Esophagus squamous epithelium (tissue), 5 donors: ENCODE results near the gene PHC2. TPM values are rescaled to one million over a fixed set of nuclear protein-coding genes. Genes with fewer than 3 reads are reported as not detected.

Source experiments
- DNase-seq: peaks from one replicate; lab custom pipeline; 2025; lab: John Stamatoyannopoulos, UW
- H3K27ac ChIP-seq, 4 donors: fragments of 200-600 bp; sonication (generic); one replicate each; pipeline ENCODE4 v1.5.1; 2016 to 2019; ENCODE audit warnings: mild to moderate bottlenecking in 1 of 4
- H3K27me3 ChIP-seq, 4 donors: fragments of 200-600 bp; sonication (generic); 1 replicate in 3 of 4; 2 replicates in 1 of 4; pipeline versions ENCODE4 v1.5.1 to v1.6.0; 2017 to 2021; ENCODE audit warnings: antibody characterized with exemption in 1 of 4
- H3K36me3 ChIP-seq, 3 donors: fragments of 200-600 bp; sonication (generic); one replicate each; pipeline ENCODE4 v1.5.1; 2016 to 2019
- H3K4me1 ChIP-seq, 3 donors: fragments of 200-600 bp; sonication (generic); one replicate each; pipeline ENCODE4 v1.5.1; 2017 to 2019
- H3K4me3 ChIP-seq, 4 donors: fragments of 200-600 bp; sonication (generic); 1 replicate in 3 of 4; 2 replicates in 1 of 4; pipeline ENCODE4 v1.5.1; 2016 to 2019; ENCODE audit warnings: mild to moderate bottlenecking in 2 of 4, moderate library complexity in 1 of 4
- H3K9me3 ChIP-seq, 3 donors: fragments of 200-600 bp; sonication (generic); one replicate each; pipeline ENCODE4 v1.5.1; 2016 to 2019
- CTCF ChIP-seq, 6 experiments: fragments of 450-650 bp in 4 of 6; fragments of 200-600 bp in 2 of 6; sonication (generic) in 2 of 6; IDR thresholded peaks; one replicate each; pipeline ENCODE4 v1.5.1; 2016 to 2019; ENCODE audit warnings: antibody characterized with exemption in 6 of 6, mild to moderate bottlenecking in 4 of 6, moderate library complexity in 4 of 6
- POLR2A ChIP-seq, 4 donors: fragments of 450-650 bp; IDR thresholded peaks; one replicate each; pipeline ENCODE4 v1.6.1; 2017; ENCODE audit warnings: antibody characterized with exemption in 4 of 4, mild to moderate bottlenecking in 4 of 4, moderate library complexity in 3 of 4
- WGBS, 2 donors: methylation state at CpG; one replicate each; pipeline ENCODE4 v1.1.5; 2018; 5-methylcytosine and 5-hydroxymethylcytosine counted together
- intact Hi-C: fragments of 100-400 bp; cut with DNase I; formaldehyde crosslinking; loops from one replicate; pipeline ENCODE4 v1.15.0; 2022
- total RNA-seq, 4 donors: library from RNA; depleted of rRNA; stranded (reverse); fragments of >200 nt; gene quantifications; one replicate each; pipeline ENCODE4 v1.1.0, GENCODE V29; 2016
- donor health status: DM: yes; HTN: yes; CAD: no.

Gene PHC2
- total RNA-seq, 4 donors from 2014 or later = 27.4 to 92.1 (median 50.6) TPM

GRCh38 chr1:33392206-33392605 lies 38.7 kb downstream of the PHC2 start:
- 82 to 90% methylated on average over 8 of the region's 8 CpGs for WGBS, 2 donors
- intact Hi-C loops = no loop called here
- Histone ChIP-seq H3K9me3 (no peaks in the 10 kb centered on the region), H3K36me3 (no peaks in the 10 kb centered on the region), H3K4me1 (peaks cover 4 to 31% (median 11%) of the 10 kb centered on the region in 3 donors), H3K27ac (no peak overlapping the region), H3K27me3 (no peaks in the 10 kb centered on the region), H3K4me3 (no peak overlapping the region)
- TF ChIP-seq POLR2A (IDR thresholded peaks at IDR 0.05) (no peak), CTCF (IDR thresholded peaks at IDR 0.05) (no peak)
- no peak for DNase-seq

DNA sequence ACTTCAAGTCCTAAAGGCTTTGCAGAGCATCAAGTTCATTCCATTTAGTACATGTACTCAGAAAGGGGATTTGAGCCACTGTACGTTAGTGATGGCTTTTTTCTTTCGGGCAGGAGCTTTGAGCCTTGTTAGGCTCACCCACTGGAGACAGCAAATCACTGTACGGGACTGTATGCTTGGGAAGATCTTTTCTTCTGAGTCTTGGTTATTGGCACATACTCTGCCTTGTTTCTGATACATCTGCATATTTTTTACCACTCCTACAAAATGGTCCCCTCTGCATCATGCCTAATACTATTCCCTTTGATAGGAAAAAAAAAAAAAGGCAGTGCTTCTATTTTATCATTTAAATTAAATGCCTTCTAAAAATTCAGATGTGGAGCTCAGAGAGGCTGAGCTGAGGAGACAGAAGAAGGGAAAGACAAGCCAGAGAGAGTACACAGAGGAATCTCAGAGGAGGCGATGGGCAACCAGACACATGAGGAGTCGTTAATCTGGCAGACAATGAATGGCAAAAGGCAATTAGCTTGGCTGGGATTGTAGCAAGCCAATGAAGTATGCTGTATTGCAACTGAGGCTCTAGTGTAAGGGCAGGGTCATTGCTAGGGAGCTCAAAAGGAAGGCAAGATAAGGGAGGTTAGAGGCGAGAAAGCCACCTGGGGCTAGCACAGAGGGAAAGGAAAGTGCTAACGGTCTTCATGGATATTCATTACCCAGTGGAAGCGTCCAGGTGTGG lies 39.4 kb downstream of the PHC2 start:
- Histone ChIP-seq H3K27me3 (no peaks in the 10 kb centered on the region), H3K4me1 (peaks cover 4 to 31% (median 11%) of the 10 kb centered on the region in 3 donors), H3K9me3 (no peaks in the 10 kb centered on the region), H3K4me3 (no peak overlapping the region), H3K36me3 (no peaks in the 10 kb centered on the region), H3K27ac (no peak overlapping the region)
- WGBS, 2 donors = 79 to 81% methylated on average over 8 of the region's 8 CpGs
- no peak for TF ChIP-seq CTCF (IDR thresholded peaks at IDR 0.05)
- TF ChIP-seq POLR2A (IDR thresholded peaks at IDR 0.05) = no peak
- intact Hi-C loops = no loop called here
- no peak for DNase-seq

GRCh38 chr1:33390542-33390941 lies 40.4 kb downstream of the PHC2 start:
- H3K4me1 ChIP-seq = peaks cover 4 to 31% (median 11%) of the 10 kb centered on the region in 3 donors
- 50 to 54% methylated on average over 2 of the region's 2 CpGs for WGBS, 2 donors
- intact Hi-C loops = no loop called here
- no peaks in the 10 kb centered on the region for H3K36me3 ChIP-seq
- H3K27me3 ChIP-seq = no peaks in the 10 kb centered on the region
- no peak for DNase-seq
- H3K9me3 ChIP-seq = no peaks in the 10 kb centered on the region
- H3K4me3 ChIP-seq = no peak overlapping the region
- TF ChIP-seq POLR2A (IDR thresholded peaks at IDR 0.05) (no peak), CTCF (IDR thresholded peaks at IDR 0.05) (no peak)
- H3K27ac ChIP-seq = peak overlapping the region in 1 of 4 donors; percentile 69

DNA sequence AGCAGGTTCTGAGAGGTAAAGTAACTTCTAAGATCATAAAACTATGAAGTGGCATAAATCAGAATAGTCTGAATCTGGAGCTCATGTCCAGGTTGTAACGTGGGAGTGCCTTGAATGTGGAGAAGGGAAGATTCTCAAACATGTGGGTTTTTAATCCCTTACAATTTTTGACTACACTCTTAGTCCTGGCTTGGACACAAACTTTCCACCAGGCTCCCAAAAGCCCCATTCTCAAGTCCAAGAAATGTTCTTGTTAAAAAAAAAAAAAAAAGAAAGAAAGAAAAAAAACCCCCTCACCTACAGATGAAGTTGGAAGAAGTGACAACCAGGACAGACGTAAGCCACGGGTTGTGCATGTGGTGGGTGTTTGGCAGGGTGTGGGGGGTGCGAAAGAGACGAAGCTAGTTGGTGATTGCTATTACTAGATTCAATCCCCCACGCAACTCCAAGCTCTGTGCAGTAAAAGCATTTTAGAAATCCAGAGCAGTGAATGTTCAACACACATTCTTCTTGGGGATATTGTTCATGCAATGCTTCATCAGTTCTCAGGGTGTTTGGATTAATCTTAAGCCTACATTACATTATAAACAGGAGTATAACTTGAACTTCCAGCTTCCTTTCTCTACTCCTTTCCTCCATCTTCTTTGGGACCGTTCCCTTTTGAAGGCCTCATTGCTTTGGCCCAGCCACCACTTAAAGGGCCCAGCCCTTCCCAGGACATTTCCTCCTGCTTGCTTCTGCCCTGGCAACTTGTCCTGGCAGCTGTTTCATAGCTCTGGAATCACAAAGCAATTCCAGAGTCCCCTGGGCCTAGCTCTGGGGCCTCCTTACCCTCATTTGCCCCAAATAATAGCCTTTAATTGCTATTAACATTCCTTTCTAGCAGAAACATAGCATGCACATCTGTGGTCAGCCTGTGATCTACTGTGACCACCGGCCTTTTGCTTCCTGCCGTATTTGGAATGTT lies 41.8 kb downstream of the PHC2 start:
- H3K9me3 ChIP-seq = no peaks in the 10 kb centered on the region
- 69 to 73% methylated on average over 9 of the region's 9 CpGs for WGBS, 2 donors
- H3K4me3 ChIP-seq = no peak overlapping the region
- no peak for DNase-seq
- no peaks in the 10 kb centered on the region for H3K36me3 ChIP-seq
- TF ChIP-seq CTCF (IDR thresholded peaks at IDR 0.05) (no peak), POLR2A (IDR thresholded peaks at IDR 0.05) (no peak)
- H3K27me3 ChIP-seq = no peaks in the 10 kb centered on the region
- peak overlapping the region; percentile 47 to 72 (median 60) for H3K27ac ChIP-seq
- intact Hi-C loops = no loop called here
- H3K4me1 ChIP-seq = peaks cover 12 to 38% (median 12%) of the 10 kb centered on the region in 3 donors

- Histone ChIP-seq H3K4me3 (no peak overlapping the region), H3K27me3 (no peaks in the 10 kb centered on the region), H3K36me3 (no peaks in the 10 kb centered on the region), H3K9me3 (no peaks in the 10 kb centered on the region), H3K4me1 (peaks cover 15 to 45% (median 18%) of the 10 kb centered on the region in 3 donors), H3K27ac (no peak overlapping the region)
- no peak for TF ChIP-seq CTCF (IDR thresholded peaks at IDR 0.05)
- TF ChIP-seq POLR2A (IDR thresholded peaks at IDR 0.05) = no peak
- intact Hi-C loops = no loop called here
- WGBS, 2 donors = 77 to 88% methylated on average over 5 of the region's 5 CpGs
- DNase-seq = no peak
Measured at GRCh38 chr1:33387625-33388024, 43.3 kb downstream of the PHC2 start.
